Ishikawa (cell line): ENCODE data around the gene NEURL1.

ENCODE experiments used
- CEBPB ChIP-seq: IDR thresholded peaks from 2 replicates; pipeline ENCODE4 v1.6.1; 2012
- CREB1 ChIP-seq: IDR thresholded peaks from 2 replicates; pipeline ENCODE4 v1.6.1; 2012; ENCODE audit warnings: low read depth
- EGR1 ChIP-seq: IDR thresholded peaks from 2 replicates; pipeline ENCODE4 v1.6.1; 2012
- EP300 ChIP-seq: IDR thresholded peaks from 2 replicates; pipeline ENCODE4 v1.6.1; 2012; ENCODE audit warnings: borderline replicate concordance
- FOXM1 ChIP-seq: IDR thresholded peaks from 2 replicates; pipeline ENCODE4 v1.6.1; 2012; ENCODE audit warnings: low read depth, borderline replicate concordance
- NFIC ChIP-seq: IDR thresholded peaks from 2 replicates; pipeline ENCODE4 v1.6.1; 2012
- RAD21 ChIP-seq: IDR thresholded peaks from 2 replicates; pipeline ENCODE4 v1.6.1; 2012; ENCODE audit warnings: low read depth
- TAF1 ChIP-seq: IDR thresholded peaks from 2 replicates; pipeline ENCODE4 v1.6.1; 2012; ENCODE audit warnings: low read depth, mild to moderate bottlenecking
- TCF12 ChIP-seq: IDR thresholded peaks from 2 replicates; pipeline ENCODE4 v1.6.1; 2012; ENCODE audit warnings: low read depth
- TEAD4 ChIP-seq: IDR thresholded peaks from 2 replicates; pipeline ENCODE4 v1.6.1; 2012
- YY1 ChIP-seq: IDR thresholded peaks from 2 replicates; pipeline ENCODE4 v1.6.1; 2012; ENCODE audit warnings: low read depth
- ZBTB7A ChIP-seq: IDR thresholded peaks from 2 replicates; pipeline ENCODE4 v1.6.1; 2012; ENCODE audit warnings: low read depth
- TF ChIP-seq, protein P1 (sequence below): IDR thresholded peaks from 2 replicates; pipeline ENCODE4 v1.6.1; 2012; ENCODE audit warnings: low read depth, mild to moderate bottlenecking
- TF ChIP-seq, protein P2 (sequence below): IDR thresholded peaks from 2 replicates; pipeline ENCODE4 v1.6.1; 2012
- TF ChIP-seq, protein P3 (sequence below): IDR thresholded peaks from 2 replicates; pipeline ENCODE4 v1.6.1; 2012

Gene NEURL1

DNA sequence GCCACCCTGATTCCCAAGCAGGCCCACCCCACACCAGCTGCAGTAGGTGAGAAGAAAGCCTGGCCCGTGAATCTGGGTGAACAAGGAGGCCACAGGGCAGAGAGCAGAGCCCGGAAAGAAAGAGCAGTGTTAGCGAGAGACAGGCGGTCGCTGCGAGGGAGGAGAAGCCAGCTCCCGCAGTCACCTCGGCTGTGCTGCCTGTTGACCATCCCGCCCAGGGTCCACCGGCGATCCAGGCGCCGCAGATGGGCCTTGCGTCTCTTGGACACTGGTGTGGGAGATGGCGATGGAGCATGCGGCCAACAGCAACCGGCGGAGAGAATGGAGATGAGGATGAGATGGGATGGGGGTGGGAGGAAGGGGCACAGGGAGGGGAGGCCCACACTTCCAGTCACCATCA is 128.8 kb downstream of the NEURL1 start:
- TF ChIP-seq TAF1 (no peak), TCF12 (no peak), ZBTB7A (no peak), EP300 (no peak), TEAD4 (no peak)
- TF ChIP-seq, protein P1, sequence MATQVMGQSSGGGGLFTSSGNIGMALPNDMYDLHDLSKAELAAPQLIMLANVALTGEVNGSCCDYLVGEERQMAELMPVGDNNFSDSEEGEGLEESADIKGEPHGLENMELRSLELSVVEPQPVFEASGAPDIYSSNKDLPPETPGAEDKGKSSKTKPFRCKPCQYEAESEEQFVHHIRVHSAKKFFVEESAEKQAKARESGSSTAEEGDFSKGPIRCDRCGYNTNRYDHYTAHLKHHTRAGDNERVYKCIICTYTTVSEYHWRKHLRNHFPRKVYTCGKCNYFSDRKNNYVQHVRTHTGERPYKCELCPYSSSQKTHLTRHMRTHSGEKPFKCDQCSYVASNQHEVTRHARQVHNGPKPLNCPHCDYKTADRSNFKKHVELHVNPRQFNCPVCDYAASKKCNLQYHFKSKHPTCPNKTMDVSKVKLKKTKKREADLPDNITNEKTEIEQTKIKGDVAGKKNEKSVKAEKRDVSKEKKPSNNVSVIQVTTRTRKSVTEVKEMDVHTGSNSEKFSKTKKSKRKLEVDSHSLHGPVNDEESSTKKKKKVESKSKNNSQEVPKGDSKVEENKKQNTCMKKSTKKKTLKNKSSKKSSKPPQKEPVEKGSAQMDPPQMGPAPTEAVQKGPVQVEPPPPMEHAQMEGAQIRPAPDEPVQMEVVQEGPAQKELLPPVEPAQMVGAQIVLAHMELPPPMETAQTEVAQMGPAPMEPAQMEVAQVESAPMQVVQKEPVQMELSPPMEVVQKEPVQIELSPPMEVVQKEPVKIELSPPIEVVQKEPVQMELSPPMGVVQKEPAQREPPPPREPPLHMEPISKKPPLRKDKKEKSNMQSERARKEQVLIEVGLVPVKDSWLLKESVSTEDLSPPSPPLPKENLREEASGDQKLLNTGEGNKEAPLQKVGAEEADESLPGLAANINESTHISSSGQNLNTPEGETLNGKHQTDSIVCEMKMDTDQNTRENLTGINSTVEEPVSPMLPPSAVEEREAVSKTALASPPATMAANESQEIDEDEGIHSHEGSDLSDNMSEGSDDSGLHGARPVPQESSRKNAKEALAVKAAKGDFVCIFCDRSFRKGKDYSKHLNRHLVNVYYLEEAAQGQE: no peak

DNA sequence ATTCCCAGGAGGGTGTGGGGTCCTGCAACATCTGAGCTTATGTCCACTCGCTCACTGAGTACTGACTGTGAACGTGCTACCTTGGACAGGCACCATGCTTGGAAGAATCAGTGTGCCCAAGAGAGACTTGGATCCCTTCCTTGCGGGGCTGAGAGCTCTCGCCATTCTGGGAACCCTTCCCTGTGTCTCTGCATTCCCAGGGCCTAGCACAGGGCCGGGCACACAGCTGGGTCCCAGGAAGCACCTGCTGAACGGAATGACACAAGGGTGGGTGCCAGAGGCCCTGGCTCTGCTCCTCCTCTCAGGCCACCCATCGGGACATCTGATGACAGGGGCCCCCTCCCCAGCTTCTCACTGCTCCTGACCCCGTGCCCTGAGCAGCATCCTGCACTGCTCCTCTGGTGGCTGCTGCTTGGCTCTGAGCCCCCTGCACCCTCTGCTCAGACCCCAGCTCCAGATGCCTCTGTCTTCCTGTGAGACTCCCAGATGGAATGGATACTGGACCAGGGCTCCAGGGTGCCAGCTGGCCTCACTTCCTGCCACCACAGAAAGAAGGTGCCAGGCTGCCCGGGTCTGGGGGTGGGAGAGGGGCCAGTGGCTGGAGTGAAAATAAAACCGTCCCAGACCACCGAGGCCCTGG is 129.6 kb downstream of the NEURL1 start:
- TF ChIP-seq TEAD4 (no peak), EGR1 (no peak), YY1 (no peak), CREB1 (no peak), CEBPB (no peak), FOXM1 (no peak), EP300 (no peak), RAD21 (no peak), NFIC (no peak), TCF12 (no peak), TAF1 (no peak), ZBTB7A (no peak)
- TF ChIP-seq, protein P2, sequence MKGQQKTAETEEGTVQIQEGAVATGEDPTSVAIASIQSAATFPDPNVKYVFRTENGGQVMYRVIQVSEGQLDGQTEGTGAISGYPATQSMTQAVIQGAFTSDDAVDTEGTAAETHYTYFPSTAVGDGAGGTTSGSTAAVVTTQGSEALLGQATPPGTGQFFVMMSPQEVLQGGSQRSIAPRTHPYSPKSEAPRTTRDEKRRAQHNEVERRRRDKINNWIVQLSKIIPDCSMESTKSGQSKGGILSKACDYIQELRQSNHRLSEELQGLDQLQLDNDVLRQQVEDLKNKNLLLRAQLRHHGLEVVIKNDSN: no peak
- TF ChIP-seq, protein P1: no peak
- TF ChIP-seq, protein P3, sequence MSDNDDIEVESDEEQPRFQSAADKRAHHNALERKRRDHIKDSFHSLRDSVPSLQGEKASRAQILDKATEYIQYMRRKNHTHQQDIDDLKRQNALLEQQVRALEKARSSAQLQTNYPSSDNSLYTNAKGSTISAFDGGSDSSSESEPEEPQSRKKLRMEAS: no peak

DNA sequence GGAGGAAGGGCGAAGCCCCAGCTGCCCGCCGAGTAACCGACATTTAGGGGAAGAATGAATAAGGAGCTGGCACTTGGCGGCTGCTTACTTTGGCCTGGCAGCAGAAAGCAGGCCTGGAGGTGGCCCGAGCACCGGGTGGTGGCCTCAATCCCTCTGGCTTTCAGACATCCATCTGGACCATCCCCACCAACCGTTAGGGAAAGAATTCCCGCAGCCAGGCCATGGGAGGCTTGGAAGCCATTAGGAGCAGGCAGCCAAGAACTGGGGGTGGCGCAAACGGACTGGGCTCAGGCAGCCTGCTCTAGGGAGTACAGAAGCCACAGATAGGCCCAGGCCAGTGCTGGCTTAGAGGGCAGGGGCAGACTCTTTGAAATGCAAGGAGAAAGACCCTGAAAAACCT is 132.7 kb downstream of the NEURL1 start:
- TF ChIP-seq TCF12 (no peak), CEBPB (no peak), EGR1 (no peak), NFIC (no peak), EP300 (no peak), ZBTB7A (no peak), RAD21 (no peak), TAF1 (no peak), FOXM1 (no peak), CREB1 (no peak), TEAD4 (no peak), YY1 (no peak)
- TF ChIP-seq, protein P3: no peak
- TF ChIP-seq, protein P1: no peak
- TF ChIP-seq, protein P2: no peak

DNA sequence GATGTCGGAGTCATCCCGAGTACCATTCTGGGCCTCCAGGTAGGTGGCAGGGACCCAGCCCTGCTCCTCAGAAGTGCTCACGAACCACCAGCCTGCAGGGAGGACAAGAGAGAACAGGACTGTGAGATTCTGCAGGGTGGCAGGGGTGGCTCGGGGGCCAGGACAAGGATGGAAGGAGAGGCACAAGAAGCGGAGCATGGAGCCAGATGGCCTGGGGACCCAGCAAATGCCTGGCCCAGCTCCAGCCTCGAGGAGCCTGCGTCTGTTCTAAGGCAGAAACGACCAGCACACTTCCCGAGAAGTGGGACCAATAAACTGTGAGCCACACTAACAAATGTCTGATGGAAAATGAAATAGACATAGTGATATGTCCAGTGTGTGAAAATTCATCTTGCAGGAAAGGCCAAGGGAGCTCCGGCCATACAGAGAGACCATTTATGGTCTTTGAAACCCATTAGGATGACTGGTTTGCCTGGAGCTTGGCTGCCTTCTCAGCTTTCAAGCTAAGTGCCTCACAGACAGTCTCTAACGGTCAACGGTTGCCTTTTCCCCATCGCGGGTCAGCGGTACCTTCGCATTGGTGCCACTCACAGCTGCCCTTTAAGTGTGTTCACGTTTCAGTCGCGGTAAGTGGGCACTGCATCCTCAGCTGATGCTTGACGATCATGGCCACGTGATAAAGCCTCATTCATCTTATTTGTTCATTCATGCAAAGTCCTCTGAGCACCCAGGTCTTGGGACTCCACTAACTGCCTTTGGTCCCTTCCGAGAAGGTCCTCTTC is 133.8 kb downstream of the NEURL1 start:
- TF ChIP-seq CEBPB: no peak
- TF ChIP-seq FOXM1: no peak
- no peak for TF ChIP-seq CREB1
- TF ChIP-seq TEAD4: no peak
- TF ChIP-seq, protein P1: no peak
- TF ChIP-seq NFIC: no peak
- no peak for TF ChIP-seq TCF12
- TF ChIP-seq EP300: no peak
- no peak for TF ChIP-seq EGR1
- no peak for TF ChIP-seq ZBTB7A
- TF ChIP-seq, protein P3: no peak
- no peak for TF ChIP-seq YY1
